ENCODE results near the gene CHIA.
"Not testable (repeated sequence)": the region's sequence is repeated elsewhere in the genome, so short reads cannot be mapped to it uniquely, and the experiment has no call there.

Gene CHIA

DNA sequence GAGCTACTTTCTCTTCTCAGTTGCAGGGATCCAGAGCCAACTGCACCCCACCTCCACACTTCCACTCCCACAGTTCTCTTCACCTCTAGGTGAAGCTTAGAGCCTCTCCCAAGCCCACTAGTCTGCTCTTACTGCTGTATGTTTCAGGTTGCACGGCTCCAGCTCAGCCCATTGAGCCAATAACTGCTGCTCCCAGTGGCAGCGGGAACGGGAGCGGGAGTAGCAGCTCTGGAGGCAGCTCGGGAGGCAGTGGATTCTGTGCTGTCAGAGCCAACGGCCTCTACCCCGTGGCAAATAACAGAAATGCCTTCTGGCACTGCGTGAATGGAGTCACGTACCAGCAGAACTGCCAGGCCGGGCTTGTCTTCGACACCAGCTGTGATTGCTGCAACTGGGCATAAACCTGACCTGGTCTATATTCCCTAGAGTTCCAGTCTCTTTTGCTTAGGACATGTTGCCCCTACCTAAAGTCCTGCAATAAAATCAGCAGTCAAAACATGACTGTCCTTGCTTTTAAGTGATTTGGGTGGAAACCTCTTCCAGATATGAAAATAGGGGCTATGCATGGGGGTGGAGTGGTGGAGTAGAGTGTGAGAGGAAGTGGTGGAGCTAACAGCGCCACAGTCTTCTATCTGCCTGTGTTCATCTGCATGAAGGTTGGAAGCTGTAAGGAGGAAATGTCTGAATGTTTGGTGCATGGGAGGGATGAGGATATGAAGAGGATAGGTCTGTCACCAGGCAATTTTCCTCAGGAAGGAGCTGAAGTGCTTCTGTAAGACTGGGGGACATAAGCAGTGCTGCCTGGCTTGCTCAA is 29.6 kb downstream of the CHIA start:
- TF ChIP-seq, protein P1, sequence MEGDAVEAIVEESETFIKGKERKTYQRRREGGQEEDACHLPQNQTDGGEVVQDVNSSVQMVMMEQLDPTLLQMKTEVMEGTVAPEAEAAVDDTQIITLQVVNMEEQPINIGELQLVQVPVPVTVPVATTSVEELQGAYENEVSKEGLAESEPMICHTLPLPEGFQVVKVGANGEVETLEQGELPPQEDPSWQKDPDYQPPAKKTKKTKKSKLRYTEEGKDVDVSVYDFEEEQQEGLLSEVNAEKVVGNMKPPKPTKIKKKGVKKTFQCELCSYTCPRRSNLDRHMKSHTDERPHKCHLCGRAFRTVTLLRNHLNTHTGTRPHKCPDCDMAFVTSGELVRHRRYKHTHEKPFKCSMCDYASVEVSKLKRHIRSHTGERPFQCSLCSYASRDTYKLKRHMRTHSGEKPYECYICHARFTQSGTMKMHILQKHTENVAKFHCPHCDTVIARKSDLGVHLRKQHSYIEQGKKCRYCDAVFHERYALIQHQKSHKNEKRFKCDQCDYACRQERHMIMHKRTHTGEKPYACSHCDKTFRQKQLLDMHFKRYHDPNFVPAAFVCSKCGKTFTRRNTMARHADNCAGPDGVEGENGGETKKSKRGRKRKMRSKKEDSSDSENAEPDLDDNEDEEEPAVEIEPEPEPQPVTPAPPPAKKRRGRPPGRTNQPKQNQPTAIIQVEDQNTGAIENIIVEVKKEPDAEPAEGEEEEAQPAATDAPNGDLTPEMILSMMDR (conservative IDR thresholded peaks at IDR 0.05), result no peak
- H3K27ac ChIP-seq, result no peak overlapping the region

DNA sequence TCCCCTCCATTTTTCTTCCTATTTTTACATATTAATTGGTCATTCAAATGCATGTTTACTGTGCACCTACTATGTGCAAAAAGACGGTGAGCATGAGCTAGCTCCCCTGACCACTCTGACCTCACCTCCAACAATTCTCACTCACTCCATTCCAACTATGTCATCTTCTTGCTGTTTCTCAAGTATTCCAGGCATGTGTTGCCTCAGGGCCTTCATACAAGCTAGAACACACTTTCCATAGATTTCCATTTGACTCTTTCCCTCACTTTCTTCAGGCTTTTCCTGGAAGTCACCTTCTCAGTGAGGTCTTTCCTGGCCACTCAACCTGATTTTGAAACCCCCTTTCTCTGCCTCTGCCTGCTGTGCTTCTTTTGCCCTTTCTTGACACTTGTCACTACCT is 32.6 kb downstream of the CHIA start:
- TF ChIP-seq, protein P1 (conservative IDR thresholded peaks at IDR 0.05), result no peak
- no peak overlapping the region for H3K27ac ChIP-seq

DNA sequence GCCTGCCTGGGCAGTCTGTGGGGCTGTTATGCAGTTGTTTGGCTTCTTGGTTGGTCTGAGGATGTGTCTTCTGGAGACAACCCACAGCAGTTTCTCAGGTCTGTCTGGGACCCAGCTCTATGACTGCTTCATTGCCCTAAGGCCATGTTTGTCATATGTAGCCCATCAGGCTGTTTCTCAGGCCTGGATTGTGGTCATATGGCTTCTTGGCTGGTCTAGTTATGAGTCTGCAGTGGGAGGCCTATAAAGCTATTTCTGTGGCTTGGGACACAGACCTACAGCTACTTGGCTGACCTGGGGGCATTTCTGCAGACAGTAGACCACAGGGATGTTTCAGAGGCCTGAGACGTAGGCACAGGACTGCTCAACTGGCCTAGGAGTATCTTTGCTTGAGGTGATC is 41.5 kb downstream of the CHIA start:
- TF ChIP-seq, protein P1 (conservative IDR thresholded peaks at IDR 0.05), result no peak
- H3K27ac ChIP-seq, result no peak overlapping the region

DNA sequence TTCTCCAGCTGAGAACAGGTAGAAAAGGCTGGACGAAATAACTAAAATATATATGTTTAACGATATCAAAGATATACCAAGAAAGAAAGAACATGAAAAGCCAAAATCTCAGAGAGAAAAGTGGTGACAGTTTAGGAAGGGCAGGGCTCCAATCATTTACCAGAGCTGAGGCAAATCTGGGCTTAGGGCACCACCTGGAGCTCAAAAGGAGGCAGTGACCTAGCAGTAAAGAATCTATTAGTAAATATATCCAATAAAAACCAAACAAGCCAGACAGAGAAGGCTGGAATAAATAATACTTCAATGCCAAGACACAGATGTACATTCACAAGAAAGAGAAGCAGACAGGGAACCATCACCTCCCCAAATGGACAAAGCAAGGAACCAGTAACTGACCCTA is 43.5 kb downstream of the CHIA start:
- TF ChIP-seq, protein P1 (conservative IDR thresholded peaks at IDR 0.05), result peak; percentile 72
- H3K27ac ChIP-seq, result no peak overlapping the region

DNA sequence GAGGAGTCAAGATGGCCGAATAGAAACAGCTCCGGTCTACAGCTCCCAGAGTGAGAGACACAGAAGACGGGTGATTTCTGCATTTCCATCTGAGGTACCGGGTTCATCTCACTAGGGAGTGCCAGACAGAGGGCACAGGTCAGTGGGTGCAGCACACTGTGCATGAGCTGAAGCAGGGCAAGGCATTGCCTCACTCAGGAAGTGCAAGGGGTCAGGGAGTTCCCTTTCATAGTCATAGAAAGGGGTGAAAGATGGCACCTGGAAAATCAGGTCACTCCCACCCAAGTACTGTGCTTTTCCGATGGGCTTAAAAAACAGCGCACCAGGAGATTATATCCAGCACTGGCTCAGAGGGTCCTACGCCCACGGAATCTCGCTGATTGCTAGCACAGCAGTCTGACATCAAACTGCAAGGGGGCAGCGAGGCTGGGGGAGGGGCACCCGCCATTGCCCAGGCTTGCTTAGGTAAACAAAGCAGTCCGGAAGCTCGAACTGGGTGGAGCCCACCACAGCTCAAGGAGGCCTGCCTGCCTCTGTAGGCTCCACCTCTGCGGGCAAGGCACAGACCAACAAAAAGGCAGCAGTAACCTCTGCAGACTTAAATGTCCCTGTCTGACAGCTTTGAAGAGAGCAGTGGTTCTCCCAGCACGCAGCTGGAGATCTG is 44.7 kb downstream of the CHIA start:
- H3K27ac ChIP-seq, result not testable (repeated sequence)

DNA sequence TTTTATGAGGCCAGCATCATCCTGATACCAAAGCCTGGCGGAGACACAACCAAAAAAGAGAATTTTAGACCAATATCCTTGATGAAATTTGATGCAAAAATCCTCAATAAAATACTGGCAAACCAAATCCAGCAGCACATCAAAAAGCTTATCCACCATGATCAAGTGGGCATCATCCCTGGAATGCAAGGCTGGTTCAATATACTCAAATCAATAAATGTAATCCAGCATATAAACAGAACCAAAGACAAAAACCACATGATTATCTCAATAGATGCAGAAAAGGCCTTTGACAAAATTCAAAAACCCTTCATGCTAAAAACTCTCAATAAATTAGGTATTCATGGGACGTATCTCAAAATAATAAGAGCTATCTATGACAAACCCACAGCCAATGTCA is 48.2 kb downstream of the CHIA start:
- H3K27ac ChIP-seq, result not testable (repeated sequence)

DNA sequence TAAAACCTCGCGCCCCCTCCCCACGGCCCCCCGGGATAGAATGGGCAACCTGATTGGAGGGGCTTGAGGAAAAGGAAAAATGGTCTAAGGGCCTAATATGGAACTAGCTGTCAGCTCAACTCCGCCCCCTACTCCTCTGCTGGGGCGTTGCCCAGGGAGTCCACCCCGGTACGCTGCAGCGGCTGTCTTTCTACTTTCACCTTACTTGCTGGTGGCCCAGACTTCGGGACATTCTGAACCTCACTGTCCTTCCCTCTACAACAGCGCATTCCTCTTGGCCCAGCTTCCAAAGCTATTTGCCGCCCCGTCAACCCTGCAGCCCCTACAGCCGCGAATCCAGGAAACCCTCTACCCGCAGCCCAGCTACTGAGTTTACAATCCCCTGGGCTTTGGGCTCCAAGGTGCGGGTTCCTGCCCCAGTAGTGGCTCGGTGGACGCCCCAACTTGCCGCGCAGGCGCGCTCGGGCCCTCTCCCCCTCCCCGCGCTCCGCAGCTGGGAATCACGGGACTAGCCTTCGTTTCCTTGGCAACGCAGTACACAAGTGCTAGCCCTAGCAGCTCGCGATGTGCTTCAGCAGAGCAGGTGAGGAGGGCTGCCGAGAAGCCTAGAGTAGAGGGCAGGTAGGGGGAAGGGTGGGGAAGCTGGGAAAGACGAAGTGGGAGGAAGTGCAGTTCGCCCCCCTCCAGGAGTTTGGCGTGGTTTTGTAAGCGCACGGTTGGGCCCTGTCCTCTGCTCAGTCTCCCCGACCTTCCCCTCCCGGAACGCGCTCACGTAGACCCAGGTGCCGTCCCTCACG is 55.6 kb downstream of the CHIA start:
- TF ChIP-seq, protein P1 (conservative IDR thresholded peaks at IDR 0.05), result no peak; the same call in 1 of the 2 replicates
- H3K27ac ChIP-seq, result peak overlapping the region; percentile 69

DNA sequence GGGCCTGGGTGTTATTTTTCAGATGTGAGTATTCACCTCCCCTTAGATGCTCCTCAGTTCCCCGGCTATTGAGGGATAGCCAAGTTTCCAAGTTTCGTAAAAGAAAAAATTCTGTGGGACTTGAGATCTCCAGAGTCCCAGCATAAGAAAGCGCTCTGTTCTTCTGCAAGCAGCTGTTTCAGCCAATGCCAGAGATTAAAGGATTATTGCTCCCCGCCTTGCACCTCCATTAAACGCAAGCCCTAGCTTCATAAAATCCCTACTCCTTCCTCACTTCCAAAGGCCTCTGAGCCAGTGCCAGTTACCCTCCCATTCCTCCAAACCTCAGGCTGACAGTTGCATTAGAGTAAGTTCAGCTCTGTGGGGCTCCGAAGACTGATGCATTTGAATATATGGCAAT is 56.4 kb downstream of the CHIA start:
- H3K27ac ChIP-seq, result peak overlapping the region; percentile 69; the same call in 1 of the 2 replicates
- TF ChIP-seq, protein P1 (conservative IDR thresholded peaks at IDR 0.05), result no peak

All from VCaP (cell line).